ENCODE results near the gene KBTBD7. TPM values are rescaled to one million over a fixed set of nuclear protein-coding genes. Genes with fewer than 3 reads are reported as not detected.

The KBTBD7 gene
- total RNA-seq, 1 experiment from 2014 or later: 10.2 TPM

- BruUV-seq (replicated peaks): no TSS peak
- Histone ChIP-seq H3K4me1 (ENCODE audit: insufficient read depth, low read length, poor library complexity, severe bottlenecking) (no peaks in the 10 kb centered on the region), H3K9me3 (ENCODE audit: low read depth, low read length, poor library complexity, severe bottlenecking) (peaks cover 40% of the 10 kb centered on the region), H3K4me3 (ENCODE audit: low read depth, low read length, poor library complexity, severe bottlenecking) (no peak overlapping the region), H3K36me3 (ENCODE audit: insufficient read depth, low read length, poor library complexity, severe bottlenecking) (no peaks in the 10 kb centered on the region), H3K27me3 (replicated peaks; ENCODE audit: insufficient read depth, low read depth, low read length, poor library complexity) (no peaks in the 10 kb centered on the region), H3K27ac (ENCODE audit: low read depth, low read length, poor library complexity, severe bottlenecking) (no peak overlapping the region)
- CTCF ChIA-PET: no interaction called here
- TF ChIP-seq CTCF (conservative IDR thresholded peaks at IDR 0.05; ENCODE audit: low read depth, low read length) (no peak), EZH2 (IDR thresholded peaks at IDR 0.05; ENCODE audit: borderline replicate concordance, low read depth, low read length, poor library complexity, severe bottlenecking) (no peak)
- POLR2A ChIA-PET (ENCODE audit: low non-redundant PET): no interaction called here
- DNase-seq (ENCODE audit: low spot score): no peak
- intact Hi-C loops (cut with micrococcal nuclease; ENCODE audit: unreplicated experiment): no loop called here
Measured at GRCh38 chr13:41152005-41152404, 42.4 kb downstream of the KBTBD7 start.

- Histone ChIP-seq H3K4me3 (ENCODE audit: low read depth, low read length, poor library complexity, severe bottlenecking) (no peak overlapping the region), H3K4me1 (ENCODE audit: insufficient read depth, low read length, poor library complexity, severe bottlenecking) (no peaks in the 10 kb centered on the region), H3K36me3 (ENCODE audit: insufficient read depth, low read length, poor library complexity, severe bottlenecking) (no peaks in the 10 kb centered on the region), H3K27ac (ENCODE audit: low read depth, low read length, poor library complexity, severe bottlenecking) (no peak overlapping the region), H3K27me3 (replicated peaks; ENCODE audit: insufficient read depth, low read depth, low read length, poor library complexity) (no peaks in the 10 kb centered on the region), H3K9me3 (ENCODE audit: low read depth, low read length, poor library complexity, severe bottlenecking) (peaks cover 40% of the 10 kb centered on the region)
- intact Hi-C loops (cut with micrococcal nuclease; ENCODE audit: unreplicated experiment): no loop called here
- ChIA-PET POLR2A (ENCODE audit: low non-redundant PET) (no interaction called here), CTCF (no interaction called here)
- no peak for TF ChIP-seq EZH2 (IDR thresholded peaks at IDR 0.05; ENCODE audit: borderline replicate concordance, low read depth, low read length, poor library complexity, severe bottlenecking)
- TF ChIP-seq CTCF (conservative IDR thresholded peaks at IDR 0.05; ENCODE audit: low read depth, low read length): no peak
- no TSS peak for BruUV-seq (replicated peaks)
- DNase-seq (ENCODE audit: low spot score): no peak
Measured at GRCh38 chr13:41150058-41150457, 44.3 kb downstream of the KBTBD7 start.

- Histone ChIP-seq H3K27me3 (replicated peaks; ENCODE audit: insufficient read depth, low read depth, low read length, poor library complexity) (no peaks in the 10 kb centered on the region), H3K4me3 (ENCODE audit: low read depth, low read length, poor library complexity, severe bottlenecking) (no peak overlapping the region), H3K27ac (ENCODE audit: low read depth, low read length, poor library complexity, severe bottlenecking) (no peak overlapping the region), H3K9me3 (ENCODE audit: low read depth, low read length, poor library complexity, severe bottlenecking) (peaks cover 40% of the 10 kb centered on the region), H3K36me3 (ENCODE audit: insufficient read depth, low read length, poor library complexity, severe bottlenecking) (no peaks in the 10 kb centered on the region), H3K4me1 (ENCODE audit: insufficient read depth, low read length, poor library complexity, severe bottlenecking) (no peaks in the 10 kb centered on the region)
- no TSS peak for BruUV-seq (replicated peaks)
- ChIA-PET CTCF (no interaction called here), POLR2A (ENCODE audit: low non-redundant PET) (no interaction called here)
- TF ChIP-seq CTCF (conservative IDR thresholded peaks at IDR 0.05; ENCODE audit: low read depth, low read length) (no peak), EZH2 (IDR thresholded peaks at IDR 0.05; ENCODE audit: borderline replicate concordance, low read depth, low read length, poor library complexity, severe bottlenecking) (no peak)
- DNase-seq (ENCODE audit: low spot score): no peak
- intact Hi-C loops (cut with micrococcal nuclease; ENCODE audit: unreplicated experiment): no loop called here
Measured at GRCh38 chr13:41148419-41149283, 45.7 kb downstream of the KBTBD7 start.

Data from A673 (cell line).